Embryonic facial prominence (tissue), 1 donor: ENCODE measurements around the gene PHACTR2.
"Not testable (repeated sequence)": the region's sequence is repeated elsewhere in the genome, so short reads cannot be mapped to it uniquely, and the experiment has no call there.

Experiments used
- DNase-seq: peaks from one replicate; pipeline ENCODE4 v3.0.0-alpha.2; 2016; ENCODE audit errors: extremely low spot score

Gene PHACTR2

GRCh38 chr6:143859891-143860660, 182.3 kb downstream of the PHACTR2 start:
- DNase-seq, result no peak

DNA sequence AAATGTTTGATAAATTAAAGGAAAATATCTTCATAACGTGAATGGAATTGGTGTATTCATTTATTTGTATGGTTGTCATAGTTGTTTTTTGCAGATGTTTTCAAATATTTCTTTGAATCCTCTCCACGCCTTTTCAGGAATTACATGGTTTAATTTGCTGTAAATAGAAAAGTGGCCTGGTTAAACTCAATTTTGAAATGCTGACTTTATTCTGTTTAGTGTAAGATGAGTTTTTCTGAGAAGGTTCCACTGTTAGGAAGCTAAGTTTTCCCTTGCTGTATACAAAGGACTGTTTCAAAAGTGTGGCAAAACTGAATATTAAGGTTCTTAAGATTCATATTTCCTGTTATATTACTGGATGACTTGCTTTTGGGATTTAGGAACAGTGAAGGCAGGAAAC, 186.0 kb downstream of the PHACTR2 start:
- DNase-seq, result no peak

DNA sequence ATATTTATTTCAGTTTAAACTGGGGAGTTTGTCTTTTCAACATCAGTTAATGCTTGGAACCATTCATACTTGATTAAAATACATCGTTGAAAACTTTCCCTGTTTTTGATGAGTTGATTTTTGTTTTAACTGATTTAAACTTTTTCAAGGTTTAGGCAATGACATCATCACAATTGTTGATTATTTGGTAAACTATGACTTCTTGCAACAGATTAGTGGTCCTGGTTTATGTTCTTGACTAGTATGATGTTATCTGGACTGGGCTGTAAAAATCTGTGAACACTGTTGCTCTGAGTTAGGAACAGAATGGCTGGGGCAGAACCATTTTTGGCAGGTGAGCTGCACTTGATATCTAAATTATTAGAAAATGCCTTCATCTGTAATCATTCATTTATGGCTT, 186.5 kb downstream of the PHACTR2 start, which contains the start of gene ZC2HC1B:
Gene ZC2HC1B (plus strand): TSS at position 241 of the 400 bp plus-strand sequence. CDS start 66 bp downstream, at position 307.
- DNase-seq, result no peak

DNA sequence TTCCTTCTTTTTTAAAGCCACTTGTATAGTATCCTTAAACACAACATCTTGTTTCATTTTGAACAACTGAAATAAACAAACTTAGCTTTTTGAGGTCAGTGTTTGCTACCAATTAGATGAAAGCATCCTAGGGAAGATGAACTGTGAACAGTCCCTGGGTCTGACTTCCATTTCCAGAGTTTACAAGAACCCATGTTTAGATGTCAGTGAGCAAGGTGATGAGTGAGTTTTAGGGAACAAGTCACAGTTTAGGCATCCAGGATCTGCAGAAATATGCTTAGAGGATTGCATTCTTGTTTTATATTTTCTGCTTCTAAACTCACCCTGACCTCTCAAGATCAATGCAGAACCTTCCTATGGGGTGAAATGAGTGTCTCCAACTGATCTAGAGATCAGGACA, 189.5 kb downstream of the PHACTR2 start:
- DNase-seq, result no peak

- DNase-seq, result not testable (repeated sequence)
Observed at GRCh38 chr6:143868808-143869207, 191.0 kb downstream of the PHACTR2 start.

GRCh38 chr6:143871202-143871730, 193.5 kb downstream of the PHACTR2 start:
- DNase-seq, result not testable (repeated sequence)

GRCh38 chr6:143872201-143872600, 194.4 kb downstream of the PHACTR2 start:
- DNase-seq, result no peak

- not testable (repeated sequence) for DNase-seq
Observed at GRCh38 chr6:143873600-143873999, 195.8 kb downstream of the PHACTR2 start.

GRCh38 chr6:143874503-143874902, 196.7 kb downstream of the PHACTR2 start:
- DNase-seq, result not testable (repeated sequence)

GRCh38 chr6:143877584-143878271, 200.0 kb downstream of the PHACTR2 start:
- no peak for DNase-seq

GRCh38 chr6:143878272-143878760, 200.6 kb downstream of the PHACTR2 start:
- no peak for DNase-seq

- no peak for DNase-seq
Observed at GRCh38 chr6:143880412-143880811, 202.6 kb downstream of the PHACTR2 start.
